B cell (primary cell): Measurements from ENCODE around the gene GALR1. TPM values are rescaled to one million over a fixed set of nuclear protein-coding genes. Genes with fewer than 3 reads are reported as not detected.

Source experiments
- ATAC-seq: fragments of 200-7000 bp; cut with Tn5 transposase; one replicate; pipeline ENCODE4 v1.10.0; 2021; ENCODE audit warnings: low read depth, mild to moderate bottlenecking, moderate number of reproducible peaks, moderate library complexity
- CTCF ChIA-PET: fragments of 350-600 bp; sonication (Branson Sonifier 250); formaldehyde crosslinking; loops from one replicate; lab custom pipeline; 2021; ENCODE audit warnings: antibody characterized with exemption, inconsistent platforms; lab: Charles Lee
- POLR2A ChIA-PET: fragments of 350-600 bp; sonication (Branson Sonifier 250); formaldehyde crosslinking; loops from one replicate; lab custom pipeline; 2021; ENCODE audit warnings: antibody characterized with exemption; lab: Charles Lee
- DNase-seq: peaks from one replicate; pipeline ENCODE4 v3.0.0; 2013
- H2AFZ ChIP-seq: 2 replicates; pipeline ENCODE4 v1.6.1; 2012; ENCODE audit warnings: mild to moderate bottlenecking, low read depth, low read length; ENCODE audit not compliant: insufficient read depth, poor library complexity, severe bottlenecking
- H3K27ac ChIP-seq, 2 donors: 1 replicate in 1 of 2; 2 replicates in 1 of 2; pipeline ENCODE4 v1.5.1; 2012 to 2013; ENCODE audit warnings: low read length in 2 of 2, mild to moderate bottlenecking in 2 of 2, moderate library complexity in 1 of 2
- H3K27me3 ChIP-seq, 4 experiments: fragments of 200-600 bp in 1 of 4; sonication (generic) in 1 of 4; replicated peaks in 1 of 4; 1 replicate in 2 of 4; 2 replicates in 2 of 4; pipeline versions ENCODE4 v1.6.1 to v1.7.0; 2013 to 2016; ENCODE audit warnings: low read length in 3 of 4, mild to moderate bottlenecking in 2 of 4, mixed read lengths in 1 of 4, moderate library complexity in 1 of 4; ENCODE audit not compliant: insufficient read depth in 4 of 4, control insufficient read depth in 3 of 4; ENCODE audit errors: control extremely low read depth in 1 of 4
- H3K36me3 ChIP-seq, 2 experiments: replicated peaks in 1 of 2; 1 replicate in 1 of 2; 2 replicates in 1 of 2; pipeline versions ENCODE4 v1.6.1 to v1.7.1; 2013; ENCODE audit warnings: low read length in 1 of 2; ENCODE audit not compliant: insufficient read depth in 2 of 2, control insufficient read depth in 1 of 2; ENCODE audit errors: control extremely low read depth in 1 of 2, extremely low read depth in 1 of 2
- H3K4me1 ChIP-seq, 2 donors: fragments of 200-600 bp in 1 of 2; sonication (generic) in 1 of 2; 1 replicate in 1 of 2; 2 replicates in 1 of 2; pipeline versions ENCODE4 v1.5.1 to v1.6.1; 2013 to 2017; ENCODE audit warnings: low read length in 2 of 2; ENCODE audit not compliant: control insufficient read depth in 2 of 2, insufficient read depth in 2 of 2
- H3K4me2 ChIP-seq: replicated peaks from 2 replicates; pipeline ENCODE3; 2012; ENCODE audit warnings: mild to moderate bottlenecking, low read depth, low read length; ENCODE audit not compliant: poor library complexity, severe bottlenecking
- H3K4me3 ChIP-seq, 5 experiments: fragments of 200-600 bp in 1 of 5; sonication (generic) in 1 of 5; 1 replicate in 3 of 5; 2 replicates in 2 of 5; pipeline versions ENCODE4 v1.5.1 to v1.7.0; 2011 to 2016; ENCODE audit warnings: low read length in 4 of 5, mild to moderate bottlenecking in 4 of 5, low read depth in 2 of 5, control low read depth in 1 of 5, moderate library complexity in 1 of 5; ENCODE audit not compliant: insufficient read depth in 1 of 5; ENCODE audit errors: control extremely low read depth in 1 of 5, extremely low read depth in 1 of 5
- H3K79me2 ChIP-seq: fragments of 200-600 bp; sonication (generic); one replicate; pipeline ENCODE4 v1.6.0; 2016; ENCODE audit warnings: low read length; ENCODE audit not compliant: control insufficient read depth, insufficient read depth
- H3K9ac ChIP-seq: fragments of 200-600 bp; sonication (generic); 2 replicates; pipeline ENCODE4 v1.6.1; 2017; ENCODE audit warnings: mild to moderate bottlenecking, low read length, moderate library complexity
- H3K9me3 ChIP-seq, 3 donors: one replicate each; pipeline versions ENCODE4 v1.6.1 to v1.7.1; 2013; ENCODE audit warnings: low read length in 2 of 3; ENCODE audit not compliant: control insufficient read depth in 2 of 3, insufficient read depth in 1 of 3; ENCODE audit errors: control extremely low read depth in 1 of 3
- H4K20me1 ChIP-seq: 2 replicates; pipeline ENCODE4 v1.6.0; 2012; ENCODE audit warnings: mild to moderate bottlenecking, low read length; ENCODE audit not compliant: insufficient read depth, control insufficient read depth, poor library complexity, severe bottlenecking
- H3K27ac Mint-ChIP-seq: one replicate; pipeline ENCODE4 v1.8.0; 2021; ENCODE audit warnings: mixed read lengths
- H3K27me3 Mint-ChIP-seq: one replicate; pipeline ENCODE4 v1.8.0; 2021; ENCODE audit warnings: mixed read lengths
- H3K4me1 Mint-ChIP-seq: one replicate; pipeline ENCODE4 v1.8.0; 2021; ENCODE audit warnings: mixed read lengths
- H3K4me3 Mint-ChIP-seq: one replicate; pipeline ENCODE4 v1.8.0; 2021; ENCODE audit warnings: mixed read lengths
- H3K9me3 Mint-ChIP-seq: one replicate; pipeline ENCODE4 v1.8.0; 2022; ENCODE audit warnings: mixed read lengths; ENCODE audit not compliant: insufficient read depth
- CTCF ChIP-seq: fragments of 200-600 bp; IDR thresholded peaks from one replicate; pipeline ENCODE4 v1.8.0; 2022; ENCODE audit warnings: antibody characterized with exemption, mild to moderate bottlenecking
- EZH2 ChIP-seq: IDR thresholded peaks from 2 replicates; pipeline ENCODE4 v1.6.1; 2012; ENCODE audit warnings: borderline replicate concordance, low read depth, mild to moderate bottlenecking, moderate library complexity, low read length; ENCODE audit not compliant: insufficient read depth, poor library complexity, severe bottlenecking
- WGBS: methylation state at CpG from one replicate; pipeline ENCODE4 v1.1.5; 2013; ENCODE audit warnings: missing lambda C conversion rate; ENCODE audit not compliant: insufficient coverage; 5-methylcytosine and 5-hydroxymethylcytosine counted together
- intact Hi-C: fragments of 100-400 bp; cut with micrococcal nuclease; formaldehyde crosslinking; loops from one replicate; pipeline ENCODE4 v1.10.0; 2022
- polyA plus RNA-seq: library from polyadenylated mRNA; depleted of rRNA; stranded (reverse); fragments of >200 nt; gene quantifications from 2 replicates; pipeline ENCODE4 v1.2.3, GENCODE V29; 2012
- total RNA-seq, 2 donors: library from RNA; stranded (reverse); fragments of 120-200 nt in 1 of 2; gene quantifications; 1 replicate in 1 of 2; 2 replicates in 1 of 2; pipeline versions ENCODE4 v1.2.3 to v1.2.4, GENCODE V29; 2013 to 2022

GALR1 gene
- total and polyA plus RNA-seq, 2 donors (not counting 1 experiment from before 2014, with no cell fraction given): not detected

GRCh38 chr18:77298172-77298571, 48.5 kb downstream of the GALR1 start:
- peaks cover 4% of the 10 kb centered on the region for H3K27me3 Mint-ChIP-seq
- Histone ChIP-seq H3K4me1 (no peaks in the 10 kb centered on the region), H3K9ac (no peak overlapping the region), H3K27me3 (no peaks in the 10 kb centered on the region), H3K79me2 (no peaks in the 10 kb centered on the region), H4K20me1 (no peaks in the 10 kb centered on the region), H3K4me2 (no peak overlapping the region), H3K4me3 (no peak overlapping the region), H2AFZ (no peak overlapping the region), H3K27ac (no peak overlapping the region), H3K9me3 (no peaks in the 10 kb centered on the region), H3K36me3 (no peaks in the 10 kb centered on the region)
- no peak overlapping the region for H3K4me3 Mint-ChIP-seq
- TF ChIP-seq EZH2 (no peak), CTCF (no peak)
- ATAC-seq (no peak), DNase-seq (no peak)
- H3K9me3 Mint-ChIP-seq: no peaks in the 10 kb centered on the region
- H3K27ac Mint-ChIP-seq: no peak overlapping the region
- intact Hi-C loops: no loop called here
- ChIA-PET POLR2A (no interaction called here), CTCF (no interaction called here)
- no CpG with 5 or more reads among the region's 8 CpGs for WGBS
- no peaks in the 10 kb centered on the region for H3K4me1 Mint-ChIP-seq

GRCh38 chr18:77299706-77300105, 50.1 kb downstream of the GALR1 start:
- no peaks in the 10 kb centered on the region for H3K9me3 Mint-ChIP-seq
- intact Hi-C loops: no loop called here
- no peak overlapping the region for H2AFZ ChIP-seq
- no peaks in the 10 kb centered on the region for H4K20me1 ChIP-seq
- H3K9me3 ChIP-seq: no peaks in the 10 kb centered on the region
- no peak overlapping the region for H3K27ac Mint-ChIP-seq
- no peak overlapping the region for H3K27ac ChIP-seq
- ChIA-PET CTCF (no interaction called here), POLR2A (no interaction called here)
- no peak for ATAC-seq
- DNase-seq: no peak
- no peak overlapping the region for H3K4me3 Mint-ChIP-seq
- TF ChIP-seq CTCF (no peak), EZH2 (no peak)
- H3K27me3 ChIP-seq: no peaks in the 10 kb centered on the region
- H3K4me1 ChIP-seq: no peaks in the 10 kb centered on the region
- H3K36me3 ChIP-seq: no peaks in the 10 kb centered on the region
- H3K79me2 ChIP-seq: no peaks in the 10 kb centered on the region
- WGBS: 83% methylated on average over 5 of the region's 6 CpGs
- H3K4me2 ChIP-seq: no peak overlapping the region
- H3K4me3 ChIP-seq: no peak overlapping the region
- H3K27me3 Mint-ChIP-seq: peaks cover 8% of the 10 kb centered on the region
- no peaks in the 10 kb centered on the region for H3K4me1 Mint-ChIP-seq
- H3K9ac ChIP-seq: no peak overlapping the region
